ENCODE data around the gene GPANK1. TPM values are rescaled to one million over a fixed set of nuclear protein-coding genes. Genes with fewer than 3 reads are reported as not detected.
A peak's percentile ranks its signal among the peaks of the same experiment; 100 is the strongest.

The GPANK1 gene
- total and polyA plus RNA-seq, 7 experiments from 2014 or later = 12.8 to 35.1 (median 27.2) TPM

DNA sequence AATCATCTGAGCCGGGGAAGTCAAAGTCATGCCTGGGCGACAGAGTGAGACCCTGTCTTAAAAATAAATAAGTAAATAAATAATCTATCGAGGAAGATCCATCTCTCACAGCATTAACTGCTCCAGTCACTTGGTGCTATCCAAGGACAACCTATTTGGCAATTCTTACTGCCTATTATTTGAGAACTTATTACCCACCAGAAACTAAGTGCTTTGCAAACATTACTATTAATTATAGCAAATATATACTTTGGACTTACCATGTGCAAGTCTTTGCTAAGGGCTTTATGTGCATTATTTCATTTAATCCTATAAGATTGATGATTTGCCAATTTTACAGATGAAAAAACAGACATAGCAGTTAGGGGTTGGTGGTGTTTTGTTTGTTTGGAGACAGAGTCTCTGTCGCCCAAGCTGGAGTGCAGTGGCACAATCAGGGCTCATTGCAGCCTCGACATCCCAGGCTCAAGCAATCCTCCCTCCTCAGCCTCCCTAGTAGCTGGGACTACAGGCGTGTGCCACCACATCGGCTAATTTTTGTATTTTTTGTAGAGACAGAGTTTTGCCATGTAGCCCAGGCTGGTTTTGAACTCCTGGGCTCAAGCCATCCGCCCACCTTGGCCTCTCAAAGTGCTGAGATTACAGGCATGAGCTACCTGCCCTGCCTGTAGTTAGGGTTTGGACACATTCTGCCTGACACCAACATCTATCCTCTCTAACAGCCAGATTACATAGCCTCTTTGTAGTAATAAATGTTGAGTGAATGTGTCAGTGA, 10.0 kb downstream of the GPANK1 start:
- H3K27me3 ChIP-seq (ENCODE audit: control insufficient read depth in 2 of 2, insufficient read depth in 2 of 2, low read length in 2 of 2) = no peaks in the 10 kb centered on the region
- H3K9me3 ChIP-seq (ENCODE audit: control insufficient read depth in 2 of 3, low read length in 3 of 3) = no peaks in the 10 kb centered on the region
- no peak overlapping the region for H3K4me3 ChIP-seq (ENCODE audit: low read length)
- Mint-ChIP-seq H3K27me3 (no peaks in the 10 kb centered on the region), H3K4me3 (peak overlapping the region in 2 of 10 donors; percentile 6 to 19), H3K36me3 (peaks cover 5 to 37% (median 12%) of the 10 kb centered on the region in 5 donors), H3K4me1 (peaks cover 50 to 79% (median 73%) of the 10 kb centered on the region in 7 donors), H3K27ac (peak overlapping the region in 4 of 9 donors; percentile 4 to 65 (median 34)), H3K9me3 (peaks cover 0 to 11% (median 0%) of the 10 kb centered on the region in 11 donors)
- ChIA-PET CTCF (interaction anchor here (0.6 to 3.3 kb wide), 2 partner anchors 9 to 153 kb away, joined by 3 to 19 read pairs; partner anchors contain the start of gene GPANK1), POLR2A (interaction anchor here (0.6 to 8.3 kb wide), 7 partner anchors 9 to 152 kb away, joined by 3 to 193 read pairs (median 4); partner anchors contain the start of genes C6orf47, CSNK2B, GPANK1 and LSM2)
- intact Hi-C loops (cut with micrococcal nuclease) = loop anchor here in 1 of 2 donors (5.0 kb wide), 1 partner anchor 523 kb away; the partner anchor contains the start of genes AGPAT1 and RNF5
- peaks cover 0 to 41% (median 6%) of the 10 kb centered on the region in 3 experiments for H3K36me3 ChIP-seq (ENCODE audit: control insufficient read depth in 2 of 3, insufficient read depth in 3 of 3, low read length in 3 of 3)
- DNase-seq (no peak), ATAC-seq (no peak)
- no peak overlapping the region for H3K27ac ChIP-seq (ENCODE audit: low read depth, low read length)
- H3K4me1 ChIP-seq (ENCODE audit: control insufficient read depth in 2 of 2, insufficient read depth in 2 of 2, low read length in 2 of 2) = peaks cover 38 to 46% of the 10 kb centered on the region in 2 donors

DNA sequence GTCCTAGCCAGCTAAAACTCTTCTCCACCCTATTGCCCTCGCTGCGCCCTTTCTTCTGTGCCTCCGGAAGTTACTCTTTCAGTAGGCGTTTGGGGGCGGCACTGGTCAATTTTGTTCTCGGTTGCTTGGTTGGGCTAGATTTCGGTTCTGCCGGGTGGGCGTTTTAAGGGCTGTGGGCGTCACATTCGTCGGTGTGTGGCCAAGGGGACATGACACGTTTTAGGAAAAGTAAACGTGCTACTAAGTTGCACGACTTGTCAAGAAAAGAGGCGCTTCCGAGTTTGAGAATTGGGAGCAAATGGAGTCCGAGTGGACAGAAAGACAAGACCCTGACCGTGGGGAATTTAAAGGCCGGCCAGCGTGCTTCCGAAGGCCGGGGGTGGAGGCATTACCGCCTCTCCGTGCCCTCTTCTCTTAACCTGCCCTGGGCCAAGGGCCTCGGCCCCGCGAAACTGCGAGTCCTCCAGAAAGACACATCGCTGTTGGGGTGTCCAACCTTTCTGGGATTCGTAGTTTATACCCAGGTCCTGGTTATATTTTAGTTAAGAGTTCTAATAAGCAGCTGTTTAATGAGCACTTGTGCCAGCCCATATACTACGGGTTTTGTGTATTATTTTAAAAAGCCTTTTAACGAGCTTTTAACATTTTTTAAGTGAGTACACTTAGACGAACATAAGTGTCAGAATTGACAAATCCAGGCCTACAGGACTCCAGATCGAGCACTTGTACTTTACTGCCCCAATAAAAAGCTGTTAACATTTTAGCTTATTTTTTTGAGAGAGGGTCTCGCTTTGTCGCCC, 11.7 kb downstream of the GPANK1 start:
- Mint-ChIP-seq H3K36me3 (peaks cover 6 to 34% (median 18%) of the 10 kb centered on the region in 5 donors), H3K9me3 (peaks cover 0 to 11% (median 0%) of the 10 kb centered on the region in 11 donors), H3K4me1 (peaks cover 39 to 71% (median 63%) of the 10 kb centered on the region in 7 donors), H3K4me3 (peak overlapping the region; percentile 96 to 100 (median 99)), H3K27me3 (no peaks in the 10 kb centered on the region), H3K27ac (peak overlapping the region; percentile 99 to 100 (median 100))
- Histone ChIP-seq H3K4me1 (ENCODE audit: control insufficient read depth in 2 of 2, insufficient read depth in 2 of 2, low read length in 2 of 2) (peaks cover 23 to 30% of the 10 kb centered on the region in 2 donors), H3K9me3 (ENCODE audit: control insufficient read depth in 2 of 3, low read length in 3 of 3) (no peaks in the 10 kb centered on the region), H3K36me3 (ENCODE audit: control insufficient read depth in 2 of 3, insufficient read depth in 3 of 3, low read length in 3 of 3) (peaks cover 16 to 50% (median 16%) of the 10 kb centered on the region in 3 experiments), H3K4me3 (ENCODE audit: low read length) (peak overlapping the region; percentile 66), H3K27ac (ENCODE audit: low read depth, low read length) (peak overlapping the region; percentile 95), H3K27me3 (ENCODE audit: control insufficient read depth in 2 of 2, insufficient read depth in 2 of 2, low read length in 2 of 2) (no peaks in the 10 kb centered on the region)
- ATAC-seq (peak; percentile 77), DNase-seq (peak in 2 of 9 donors; percentile 81 to 89)
- CTCF ChIA-PET = interaction anchor here (0.6 to 3.3 kb wide), 8 partner anchors 8 to 102 kb away, joined by 3 to 19 read pairs (median 4); partner anchors contain the start of genes DDAH2 and GPANK1
- intact Hi-C loops (cut with micrococcal nuclease) = loop anchor here (1.0 to 5.0 kb wide), 18 partner anchors 7 to 1586 kb away; partner anchors contain the start of genes ABHD16A (in 2 of the 2), C6orf47 (in 2 of the 2), NFKBIL1 (in 2 of the 2) and PRRC2A (in 2 of the 2)
- POLR2A ChIA-PET = interaction anchor here (0.6 to 8.3 kb wide), 52 partner anchors 9 to 1646 kb away, joined by 3 to 193 read pairs (median 4); partner anchors contain the start of genes ABHD16A, AIF1, C6orf47 and CSNK2B

GRCh38 chr6:31651602-31652191, 13.1 kb downstream of the GPANK1 start:
- DNase-seq (no peak), ATAC-seq (peak; percentile 36)
- Mint-ChIP-seq H3K36me3 (peaks cover 10 to 29% (median 19%) of the 10 kb centered on the region in 5 donors), H3K27ac (peak overlapping the region; percentile 99 to 100 (median 100)), H3K4me1 (peaks cover 32 to 58% (median 55%) of the 10 kb centered on the region in 7 donors), H3K27me3 (no peaks in the 10 kb centered on the region), H3K9me3 (peaks cover 0 to 11% (median 0%) of the 10 kb centered on the region in 11 donors), H3K4me3 (peak overlapping the region; percentile 96 to 100 (median 99))
- intact Hi-C loops (cut with micrococcal nuclease) = loop anchor here (1.0 to 5.0 kb wide), 18 partner anchors 9 to 1585 kb away; partner anchors contain the start of genes ABHD16A (in 2 of the 2), C6orf47 (in 2 of the 2), NFKBIL1 (in 2 of the 2) and PRRC2A (in 2 of the 2)
- Histone ChIP-seq H3K4me1 (ENCODE audit: control insufficient read depth in 2 of 2, insufficient read depth in 2 of 2, low read length in 2 of 2) (peaks cover 14 to 19% of the 10 kb centered on the region in 2 donors), H3K27me3 (ENCODE audit: control insufficient read depth in 2 of 2, insufficient read depth in 2 of 2, low read length in 2 of 2) (no peaks in the 10 kb centered on the region), H3K36me3 (ENCODE audit: control insufficient read depth in 2 of 3, insufficient read depth in 3 of 3, low read length in 3 of 3) (peaks cover 23 to 51% (median 29%) of the 10 kb centered on the region in 3 experiments), H3K27ac (ENCODE audit: low read depth, low read length) (peak overlapping the region; percentile 95), H3K9me3 (ENCODE audit: control insufficient read depth in 2 of 3, low read length in 3 of 3) (no peaks in the 10 kb centered on the region), H3K4me3 (ENCODE audit: low read length) (peak overlapping the region; percentile 66)
- ChIA-PET POLR2A (interaction anchor here (0.5 to 8.3 kb wide), 43 partner anchors 9 to 1435 kb away, joined by 3 to 193 read pairs (median 4); partner anchors contain the start of genes ABHD16A, AIF1, C6orf47 and CSNK2B), CTCF (interaction anchor here (1.0 to 3.0 kb wide), 5 partner anchors 12 to 187 kb away, joined by 3 to 11 read pairs (median 5); no protein-coding TSS in a partner anchor)

DNA sequence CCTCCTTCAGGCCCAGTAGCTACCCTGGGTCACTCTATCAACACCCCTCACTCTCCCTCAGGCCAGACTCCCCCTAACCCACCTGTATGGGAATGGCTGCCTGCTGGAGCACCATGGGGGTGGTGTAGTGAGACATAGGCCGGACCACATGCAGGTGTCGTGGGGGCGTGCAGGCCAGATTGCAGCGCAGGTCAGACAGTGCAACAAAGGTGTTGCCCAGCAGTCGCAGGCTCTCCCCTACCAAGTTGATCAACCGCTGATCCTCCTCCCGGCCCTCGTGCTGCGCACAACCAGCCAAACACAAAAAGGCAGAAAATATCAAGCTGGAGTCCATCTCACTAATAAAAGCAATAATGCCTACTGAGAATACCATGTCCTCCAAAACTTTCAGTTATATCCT, 19.5 kb downstream of the GPANK1 start:
- no peak for ATAC-seq
- no peak overlapping the region for H3K4me3 ChIP-seq (ENCODE audit: low read length)
- peaks cover 9 to 17% (median 16%) of the 10 kb centered on the region in 7 donors for H3K4me1 Mint-ChIP-seq
- H3K9me3 ChIP-seq (ENCODE audit: control insufficient read depth in 2 of 3, low read length in 3 of 3) = no peaks in the 10 kb centered on the region
- no peaks in the 10 kb centered on the region for H3K27me3 Mint-ChIP-seq
- CTCF ChIA-PET = interaction anchor here (0.6 kb wide), 1 partner anchor 213 kb away, joined by 3 read pairs; no protein-coding TSS in a partner anchor
- peaks cover 41 to 94% (median 56%) of the 10 kb centered on the region in 3 experiments for H3K36me3 ChIP-seq (ENCODE audit: control insufficient read depth in 2 of 3, insufficient read depth in 3 of 3, low read length in 3 of 3)
- POLR2A ChIA-PET = no interaction called here
- no peaks in the 10 kb centered on the region for H3K4me1 ChIP-seq (ENCODE audit: control insufficient read depth in 2 of 2, insufficient read depth in 2 of 2, low read length in 2 of 2)
- H3K9me3 Mint-ChIP-seq = no peaks in the 10 kb centered on the region
- H3K27ac Mint-ChIP-seq = peak overlapping the region in 4 of 9 donors; percentile 47 to 83 (median 50)
- H3K4me3 Mint-ChIP-seq = no peak overlapping the region
- H3K36me3 Mint-ChIP-seq = peaks cover 9 to 48% (median 17%) of the 10 kb centered on the region in 5 donors
- DNase-seq = no peak
- no peaks in the 10 kb centered on the region for H3K27me3 ChIP-seq (ENCODE audit: control insufficient read depth in 2 of 2, insufficient read depth in 2 of 2, low read length in 2 of 2)
- intact Hi-C loops (cut with micrococcal nuclease) = no loop called here
- H3K27ac ChIP-seq (ENCODE audit: low read depth, low read length) = no peak overlapping the region

DNA sequence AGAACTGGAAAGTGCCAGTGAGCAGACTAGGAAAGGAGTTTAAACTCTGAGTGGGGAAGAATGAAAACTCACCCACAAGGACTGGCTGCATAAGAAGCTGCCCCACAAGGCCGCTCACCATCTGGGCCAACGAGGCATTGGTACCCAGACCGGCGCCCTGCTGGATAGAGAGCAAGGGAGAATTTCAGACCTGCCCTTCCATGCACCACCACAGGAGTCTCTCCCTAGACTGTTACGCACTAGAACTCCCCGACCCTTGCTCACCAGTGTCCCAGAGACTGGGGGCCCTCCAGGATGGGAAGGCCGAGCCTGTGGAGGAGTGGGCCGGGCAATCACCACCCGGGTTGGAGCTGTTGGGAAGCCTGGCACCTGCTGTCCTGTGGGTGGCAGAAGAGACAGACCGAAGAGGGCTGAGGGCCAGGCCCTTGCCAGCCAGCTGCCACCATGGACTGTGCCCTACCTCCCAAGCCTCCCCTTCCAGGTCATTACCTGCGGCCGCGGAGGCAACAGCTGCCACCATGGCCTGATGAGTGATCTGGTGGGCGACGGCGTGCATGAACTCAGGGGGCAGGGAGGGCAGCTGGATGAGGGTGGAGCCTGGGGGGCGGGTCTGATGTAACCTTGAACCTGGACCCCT, 20.9 kb downstream of the GPANK1 start:
- peaks cover 0 to 15% (median 5%) of the 10 kb centered on the region in 7 donors for H3K4me1 Mint-ChIP-seq
- no peaks in the 10 kb centered on the region for H3K27me3 ChIP-seq (ENCODE audit: control insufficient read depth in 2 of 2, insufficient read depth in 2 of 2, low read length in 2 of 2)
- peaks cover 9 to 45% (median 17%) of the 10 kb centered on the region in 5 donors for H3K36me3 Mint-ChIP-seq
- intact Hi-C loops (cut with micrococcal nuclease) = no loop called here
- ATAC-seq = no peak
- H3K27ac Mint-ChIP-seq = no peak overlapping the region
- H3K9me3 Mint-ChIP-seq = no peaks in the 10 kb centered on the region
- H3K4me3 Mint-ChIP-seq = no peak overlapping the region
- H3K36me3 ChIP-seq (ENCODE audit: control insufficient read depth in 2 of 3, insufficient read depth in 3 of 3, low read length in 3 of 3) = peaks cover 40 to 97% (median 58%) of the 10 kb centered on the region in 3 experiments
- no peaks in the 10 kb centered on the region for H3K27me3 Mint-ChIP-seq
- POLR2A ChIA-PET = interaction anchor here (0.7 to 1.4 kb wide), 2 partner anchors 9 to 1057 kb away, joined by 3 to 5 read pairs; partner anchors contain the start of gene BAG6
- H3K27ac ChIP-seq (ENCODE audit: low read depth, low read length) = no peak overlapping the region
- H3K4me3 ChIP-seq (ENCODE audit: low read length) = no peak overlapping the region
- H3K9me3 ChIP-seq (ENCODE audit: control insufficient read depth in 2 of 3, low read length in 3 of 3) = no peaks in the 10 kb centered on the region
- DNase-seq = no peak
- H3K4me1 ChIP-seq (ENCODE audit: control insufficient read depth in 2 of 2, insufficient read depth in 2 of 2, low read length in 2 of 2) = no peaks in the 10 kb centered on the region
- CTCF ChIA-PET = no interaction called here

All from naive thymus-derived CD4-positive, alpha-beta T cell (primary cell).